CD4-positive, CD25-positive, alpha-beta regulatory T cell (primary cell): ENCODE measurements around the gene PLAA. TPM values are rescaled to one million over a fixed set of nuclear protein-coding genes. Genes with fewer than 3 reads are reported as not detected.
A peak's percentile ranks its signal among the peaks of the same experiment; 100 is the strongest.

Experiments
- ATAC-seq, 2 donors: fragments of 150-1000 bp; cut with Tn5 transposase; one replicate each; pipeline ENCODE4 v1.10.0; 2021; ENCODE audit warnings: low read depth in 2 of 2, moderate number of reproducible peaks in 2 of 2, moderate library complexity in 1 of 2
- DNase-seq, 3 donors: peaks; one replicate each; pipeline versions ENCODE4 v3.0.0 to v3.0.0-alpha.2; 2012 to 2022; ENCODE audit warnings: mixed read lengths in 1 of 3
- H3K27ac ChIP-seq: one replicate; pipeline ENCODE4 v1.7.0; 2013; ENCODE audit warnings: mild to moderate bottlenecking, low read length; ENCODE audit not compliant: insufficient read depth, poor library complexity, severe bottlenecking
- H3K27me3 ChIP-seq: one replicate; pipeline ENCODE4 v1.7.0; 2013; ENCODE audit warnings: low read length; ENCODE audit not compliant: control insufficient read depth, insufficient read depth
- H3K36me3 ChIP-seq: one replicate; pipeline ENCODE4 v1.7.0; 2013; ENCODE audit warnings: mild to moderate bottlenecking, low read length, moderate library complexity; ENCODE audit not compliant: control insufficient read depth, insufficient read depth
- H3K4me1 ChIP-seq: 2 replicates; pipeline ENCODE4 v1.7.0; 2013; ENCODE audit warnings: mild to moderate bottlenecking, low read length; ENCODE audit not compliant: insufficient read depth, control insufficient read depth, poor library complexity, severe bottlenecking
- H3K4me3 ChIP-seq: one replicate; pipeline ENCODE4 v1.7.0; 2013; ENCODE audit warnings: low read depth, mild to moderate bottlenecking, low read length, moderate library complexity
- H3K9me3 ChIP-seq, 2 experiments: 1 replicate in 1 of 2; 2 replicates in 1 of 2; pipeline ENCODE4 v1.7.0; 2013; ENCODE audit warnings: low read length in 2 of 2, mild to moderate bottlenecking in 1 of 2, moderate library complexity in 1 of 2; ENCODE audit not compliant: control insufficient read depth in 2 of 2
- H3K27ac Mint-ChIP-seq, 3 donors: one replicate each; pipeline ENCODE4 v1.8.0; 2020 to 2022; ENCODE audit warnings: mild to moderate bottlenecking in 3 of 3, mixed read lengths in 3 of 3, moderate library complexity in 2 of 3
- H3K27me3 Mint-ChIP-seq: one replicate; pipeline ENCODE4 v1.8.0; 2022; ENCODE audit warnings: mild to moderate bottlenecking, mixed read lengths
- H3K36me3 Mint-ChIP-seq: one replicate; pipeline ENCODE4 v1.8.0; 2020; ENCODE audit warnings: mixed read lengths
- H3K4me1 Mint-ChIP-seq, 4 donors: one replicate each; pipeline ENCODE4 v1.8.0; 2020 to 2022; ENCODE audit warnings: mixed read lengths in 4 of 4, mild to moderate bottlenecking in 1 of 4
- H3K4me3 Mint-ChIP-seq, 4 donors: one replicate each; pipeline ENCODE4 v1.8.0; 2020 to 2022; ENCODE audit warnings: mild to moderate bottlenecking in 4 of 4, mixed read lengths in 4 of 4, moderate library complexity in 3 of 4
- H3K9me3 Mint-ChIP-seq, 7 donors: one replicate each; pipeline ENCODE4 v1.8.0; 2020 to 2022; ENCODE audit warnings: mixed read lengths in 7 of 7, mild to moderate bottlenecking in 3 of 7, moderate library complexity in 2 of 7
- polyA plus RNA-seq, 4 donors: library from polyadenylated mRNA; unstranded; fragments of 300-500 nt; fragmentation: Illumina TruSeq; gene quantifications; one replicate each; pipeline ENCODE4 v1.2.3, GENCODE V29; 2021
- total RNA-seq: library from RNA; stranded (reverse); gene quantifications from one replicate; pipeline ENCODE4 v1.2.3, GENCODE V29; 2022

PLAA gene
- total and polyA plus RNA-seq, 5 donors from 2014 or later: 20.0 to 37.6 (median 25.6) TPM

GRCh38 chr9:26956860-26957233 lies 9.8 kb upstream of the PLAA start:
- Mint-ChIP-seq H3K4me1 (peaks cover 21 to 54% (median 34%) of the 10 kb centered on the region in 4 donors), H3K9me3 (no peaks in the 10 kb centered on the region), H3K36me3 (peaks cover 9% of the 10 kb centered on the region), H3K27me3 (no peaks in the 10 kb centered on the region), H3K4me3 (peak overlapping the region; percentile 90 to 98 (median 93)), H3K27ac (peak overlapping the region; percentile 96 to 97 (median 96))
- H3K36me3 ChIP-seq: no peaks in the 10 kb centered on the region
- ATAC-seq: no peak
- H3K27ac ChIP-seq: peak overlapping the region; percentile 72
- no peak for DNase-seq
- no peaks in the 10 kb centered on the region for H3K27me3 ChIP-seq
- no peaks in the 10 kb centered on the region for H3K9me3 ChIP-seq
- peaks cover 8% of the 10 kb centered on the region for H3K4me1 ChIP-seq
- H3K4me3 ChIP-seq: peak overlapping the region; percentile 100

DNA sequence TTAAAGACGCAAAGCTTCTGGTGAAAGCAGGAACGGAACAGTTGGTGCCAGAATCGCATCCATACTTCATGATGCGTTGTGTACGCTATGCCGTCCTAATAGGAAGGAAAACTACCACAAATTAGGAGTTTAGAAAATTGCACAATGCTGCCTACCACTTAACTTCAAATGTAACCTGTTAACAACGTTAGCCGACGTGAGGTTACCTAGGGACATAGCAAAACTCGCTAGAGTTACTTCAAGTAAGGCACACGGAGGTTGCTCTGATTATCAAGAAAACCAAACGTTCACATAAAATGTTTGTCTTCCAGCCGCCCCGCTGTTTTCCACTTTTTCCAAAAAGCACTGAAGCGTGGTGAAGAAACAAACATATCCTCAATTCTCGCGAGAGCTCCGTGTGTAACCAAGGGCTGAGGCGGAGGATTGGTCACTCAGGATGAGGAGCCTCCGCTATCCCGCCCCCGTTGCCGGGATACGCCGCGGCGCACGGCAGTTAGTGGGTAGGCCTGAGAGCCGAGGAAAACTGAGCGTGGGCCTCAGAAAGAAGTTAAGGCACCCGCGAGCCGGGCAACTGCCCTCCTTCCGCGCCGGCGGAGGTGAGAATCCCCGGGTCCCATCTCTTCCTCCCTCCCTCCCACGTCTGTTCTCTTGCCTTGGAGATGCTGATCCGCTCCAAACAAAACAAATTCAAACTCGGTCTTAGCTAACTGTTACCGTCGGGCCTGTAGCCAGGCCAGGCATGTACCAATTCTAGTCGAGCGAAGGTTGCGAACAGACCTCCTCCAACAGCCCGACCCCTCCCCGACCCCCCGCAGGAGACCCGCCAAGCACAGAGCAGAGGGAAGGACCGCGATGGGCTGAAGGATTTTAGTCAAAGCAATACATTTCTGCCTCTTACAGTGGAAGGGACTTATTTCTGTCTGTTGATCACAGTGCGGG lies 9.1 kb upstream of the PLAA start, which contains the start of gene IFT74:
TSS of gene IFT74 (plus strand) at position 492 of the 939 bp plus-strand sequence. CDS start 5,556 bp downstream, outside the sequence.
- no peaks in the 10 kb centered on the region for H3K9me3 ChIP-seq
- H3K36me3 ChIP-seq: no peaks in the 10 kb centered on the region
- Mint-ChIP-seq H3K27me3 (peaks cover 4% of the 10 kb centered on the region), H3K27ac (peak within 1 kb of the TSS; percentile 96 to 97 (median 96)), H3K4me3 (peak within 1 kb of the TSS; percentile 90 to 98 (median 93)), H3K4me1 (peaks cover 17 to 48% (median 29%) of the 10 kb centered on the region in 4 donors), H3K36me3 (peaks cover 4% of the 10 kb centered on the region), H3K9me3 (no peaks in the 10 kb centered on the region)
- peak within 1 kb of the TSS; percentile 100 for H3K4me3 ChIP-seq
- no peaks in the 10 kb centered on the region for H3K27me3 ChIP-seq
- peaks cover 8% of the 10 kb centered on the region for H3K4me1 ChIP-seq
- DNase-seq (peak; percentile 94 to 97 (median 94)), ATAC-seq (peak; percentile 100)
- peak within 1 kb of the TSS; percentile 72 for H3K27ac ChIP-seq

GRCh38 chr9:26955222-26955903 lies 8.3 kb upstream of the PLAA start:
- no peak for ATAC-seq
- Histone ChIP-seq H3K36me3 (no peaks in the 10 kb centered on the region), H3K27ac (peak overlapping the region; percentile 72), H3K27me3 (no peaks in the 10 kb centered on the region), H3K4me1 (peaks cover 8% of the 10 kb centered on the region), H3K4me3 (peak overlapping the region; percentile 100), H3K9me3 (no peaks in the 10 kb centered on the region)
- peaks cover 17 to 48% (median 29%) of the 10 kb centered on the region in 4 donors for H3K4me1 Mint-ChIP-seq
- H3K27ac Mint-ChIP-seq: peak overlapping the region; percentile 96 to 97 (median 96)
- no peaks in the 10 kb centered on the region for H3K9me3 Mint-ChIP-seq
- DNase-seq: peak in 1 of 3 donors; percentile 23
- H3K27me3 Mint-ChIP-seq: peaks cover 8% of the 10 kb centered on the region
- H3K36me3 Mint-ChIP-seq: peaks cover 4% of the 10 kb centered on the region
- peak overlapping the region; percentile 90 to 98 (median 93) for H3K4me3 Mint-ChIP-seq

DNA sequence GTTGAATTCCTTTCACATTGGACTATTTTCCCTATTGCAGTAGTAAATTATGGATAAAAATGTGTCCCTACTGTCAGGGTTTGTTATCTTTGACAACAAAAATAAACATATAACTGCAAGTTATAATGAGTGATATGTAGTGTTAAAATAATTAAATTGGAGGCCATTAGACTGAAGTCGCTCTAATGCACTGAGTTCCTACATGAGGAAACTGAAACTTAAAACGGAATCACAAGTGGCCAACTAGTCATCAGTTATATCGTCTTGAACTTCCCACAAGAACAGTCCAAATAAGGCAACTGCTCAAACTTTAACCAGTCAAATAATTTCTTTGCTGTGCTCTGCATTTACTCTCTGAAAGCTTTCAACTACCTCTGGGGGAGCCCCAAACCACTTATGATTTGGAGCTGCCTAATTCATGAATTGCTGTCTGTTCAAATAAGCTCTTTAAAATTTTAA lies 7.0 kb upstream of the PLAA start:
- DNase-seq (peak in 1 of 3 donors; percentile 46), ATAC-seq (no peak)
- Mint-ChIP-seq H3K4me3 (peak overlapping the region in 2 of 4 donors; percentile 40 to 90), H3K36me3 (peaks cover 4% of the 10 kb centered on the region), H3K27ac (peak overlapping the region in 1 of 3 donors; percentile 26), H3K4me1 (peaks cover 17 to 49% (median 29%) of the 10 kb centered on the region in 4 donors), H3K27me3 (peaks cover 8% of the 10 kb centered on the region), H3K9me3 (no peaks in the 10 kb centered on the region)
- Histone ChIP-seq H3K27ac (no peak overlapping the region), H3K4me1 (peaks cover 8% of the 10 kb centered on the region), H3K4me3 (no peak overlapping the region), H3K27me3 (no peaks in the 10 kb centered on the region), H3K9me3 (no peaks in the 10 kb centered on the region), H3K36me3 (no peaks in the 10 kb centered on the region)

DNA sequence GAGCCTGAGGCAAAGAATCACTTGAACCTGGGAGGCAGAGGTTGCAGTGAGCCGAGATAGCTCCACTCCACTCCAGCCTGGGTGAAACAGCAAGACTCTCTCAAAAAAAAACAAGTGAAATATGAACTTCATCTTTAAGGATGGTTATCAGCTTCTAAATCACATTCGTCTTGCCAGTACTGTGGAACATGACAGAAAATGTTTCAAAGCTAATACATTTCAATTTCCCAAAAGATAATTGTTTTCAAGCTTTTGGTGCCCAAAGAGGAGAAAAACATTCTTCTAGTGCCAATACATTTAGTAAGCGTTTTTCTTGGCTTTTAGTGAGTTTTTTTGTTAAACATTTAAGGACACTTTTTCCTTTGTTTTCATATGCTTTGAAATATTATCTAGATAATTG lies 4.8 kb upstream of the PLAA start:
- H3K9me3 ChIP-seq: no peaks in the 10 kb centered on the region

GRCh38 chr9:26950521-26950920 lies 3.5 kb upstream of the PLAA start:
- Mint-ChIP-seq H3K4me3 (peak overlapping the region in 2 of 4 donors; percentile 69 to 92), H3K36me3 (no peaks in the 10 kb centered on the region), H3K27me3 (peaks cover 19% of the 10 kb centered on the region), H3K27ac (no peak overlapping the region), H3K9me3 (peaks cover 0 to 1% (median 0%) of the 10 kb centered on the region in 7 donors), H3K4me1 (peaks cover 25 to 43% (median 27%) of the 10 kb centered on the region in 4 donors)
- ATAC-seq (no peak), DNase-seq (no peak)
- H3K27me3 ChIP-seq: no peaks in the 10 kb centered on the region
- H3K27ac ChIP-seq: no peak overlapping the region
- H3K4me1 ChIP-seq: peaks cover 19% of the 10 kb centered on the region
- H3K9me3 ChIP-seq: no peaks in the 10 kb centered on the region
- no peaks in the 10 kb centered on the region for H3K36me3 ChIP-seq
- H3K4me3 ChIP-seq: no peak overlapping the region

More for the DNA sequence above, 4.8 kb upstream of the PLAA start:
- Histone ChIP-seq H3K36me3 (no peaks in the 10 kb centered on the region), H3K4me3 (no peak overlapping the region), H3K27me3 (no peaks in the 10 kb centered on the region), H3K27ac (no peak overlapping the region), H3K4me1 (peaks cover 12% of the 10 kb centered on the region)
- peak overlapping the region in 1 of 4 donors; percentile 63 for H3K4me3 Mint-ChIP-seq
- H3K36me3 Mint-ChIP-seq: no peaks in the 10 kb centered on the region
- peaks cover 20 to 49% (median 28%) of the 10 kb centered on the region in 4 donors for H3K4me1 Mint-ChIP-seq
- H3K27ac Mint-ChIP-seq: no peak overlapping the region
- DNase-seq: no peak
- H3K27me3 Mint-ChIP-seq: peaks cover 19% of the 10 kb centered on the region
- H3K9me3 Mint-ChIP-seq: peaks cover 0 to 1% (median 0%) of the 10 kb centered on the region in 7 donors
- no peak for ATAC-seq

- H3K4me3 ChIP-seq: no peak overlapping the region
- Mint-ChIP-seq H3K27me3 (peaks cover 19% of the 10 kb centered on the region), H3K4me1 (peaks cover 24 to 45% (median 28%) of the 10 kb centered on the region in 4 donors), H3K9me3 (peaks cover 0 to 1% (median 0%) of the 10 kb centered on the region in 7 donors), H3K4me3 (peak overlapping the region in 1 of 4 donors; percentile 92), H3K27ac (no peak overlapping the region), H3K36me3 (no peaks in the 10 kb centered on the region)
- DNase-seq: no peak
- ATAC-seq: no peak
- H3K36me3 ChIP-seq: no peaks in the 10 kb centered on the region
- peaks cover 27% of the 10 kb centered on the region for H3K4me1 ChIP-seq
- H3K27me3 ChIP-seq: no peaks in the 10 kb centered on the region
- H3K9me3 ChIP-seq: no peaks in the 10 kb centered on the region
- H3K27ac ChIP-seq: no peak overlapping the region
Observed at GRCh38 chr9:26949637-26950069, 2.6 kb upstream of the PLAA start.
